GM12872 (cell line): Measurements from ENCODE around the gene CLK4.

Source experiments
- TF ChIP-seq, protein P1 (sequence below): IDR thresholded peaks from 3 replicates; pipeline ENCODE4 v1.5.1; 2011; ENCODE audit warnings: low read depth, mild to moderate bottlenecking, low read length, moderate library complexity; ENCODE audit not compliant: insufficient read depth

Gene CLK4

DNA sequence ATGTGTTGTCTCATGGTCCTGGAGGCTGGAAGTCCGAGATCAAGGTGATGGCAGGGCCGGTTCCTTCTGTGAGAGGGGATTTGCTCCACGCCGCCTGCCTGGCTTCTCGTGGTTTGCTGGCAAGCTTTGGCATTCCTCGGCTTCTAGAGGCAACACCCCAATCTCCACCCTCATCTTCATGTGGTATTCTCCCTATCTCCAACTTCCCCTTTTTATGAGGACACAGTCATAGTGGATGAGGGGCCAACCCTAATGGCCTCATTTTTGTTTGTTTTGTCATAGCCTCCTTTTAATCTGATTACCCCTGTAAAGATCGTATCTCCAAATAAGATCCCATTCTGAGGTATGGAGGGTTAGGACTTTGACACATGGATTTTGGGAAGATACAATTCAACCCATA lies 41.7 kb upstream of the CLK4 start:
- TF ChIP-seq, protein P1, sequence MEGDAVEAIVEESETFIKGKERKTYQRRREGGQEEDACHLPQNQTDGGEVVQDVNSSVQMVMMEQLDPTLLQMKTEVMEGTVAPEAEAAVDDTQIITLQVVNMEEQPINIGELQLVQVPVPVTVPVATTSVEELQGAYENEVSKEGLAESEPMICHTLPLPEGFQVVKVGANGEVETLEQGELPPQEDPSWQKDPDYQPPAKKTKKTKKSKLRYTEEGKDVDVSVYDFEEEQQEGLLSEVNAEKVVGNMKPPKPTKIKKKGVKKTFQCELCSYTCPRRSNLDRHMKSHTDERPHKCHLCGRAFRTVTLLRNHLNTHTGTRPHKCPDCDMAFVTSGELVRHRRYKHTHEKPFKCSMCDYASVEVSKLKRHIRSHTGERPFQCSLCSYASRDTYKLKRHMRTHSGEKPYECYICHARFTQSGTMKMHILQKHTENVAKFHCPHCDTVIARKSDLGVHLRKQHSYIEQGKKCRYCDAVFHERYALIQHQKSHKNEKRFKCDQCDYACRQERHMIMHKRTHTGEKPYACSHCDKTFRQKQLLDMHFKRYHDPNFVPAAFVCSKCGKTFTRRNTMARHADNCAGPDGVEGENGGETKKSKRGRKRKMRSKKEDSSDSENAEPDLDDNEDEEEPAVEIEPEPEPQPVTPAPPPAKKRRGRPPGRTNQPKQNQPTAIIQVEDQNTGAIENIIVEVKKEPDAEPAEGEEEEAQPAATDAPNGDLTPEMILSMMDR: no peak

DNA sequence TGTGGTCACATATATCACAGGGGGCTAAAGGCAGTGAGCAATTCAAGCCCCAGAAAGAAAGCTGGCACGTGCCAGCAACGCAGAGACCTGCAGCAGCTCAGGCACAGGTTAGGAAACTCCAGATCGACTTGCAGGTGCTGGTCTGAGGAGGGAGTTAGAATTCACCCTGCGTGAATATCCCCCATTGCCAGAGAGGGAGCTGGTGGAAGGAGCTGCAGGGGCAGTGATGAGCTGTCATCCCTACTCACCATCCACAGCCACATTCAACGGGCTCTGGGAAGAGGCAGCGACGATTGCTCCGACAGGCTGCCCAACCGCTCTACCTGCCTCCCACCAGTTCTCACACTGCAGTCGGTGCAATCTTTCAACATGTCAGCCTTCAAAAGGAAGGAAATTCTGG lies 40.8 kb upstream of the CLK4 start:
- TF ChIP-seq, protein P1: no peak

DNA sequence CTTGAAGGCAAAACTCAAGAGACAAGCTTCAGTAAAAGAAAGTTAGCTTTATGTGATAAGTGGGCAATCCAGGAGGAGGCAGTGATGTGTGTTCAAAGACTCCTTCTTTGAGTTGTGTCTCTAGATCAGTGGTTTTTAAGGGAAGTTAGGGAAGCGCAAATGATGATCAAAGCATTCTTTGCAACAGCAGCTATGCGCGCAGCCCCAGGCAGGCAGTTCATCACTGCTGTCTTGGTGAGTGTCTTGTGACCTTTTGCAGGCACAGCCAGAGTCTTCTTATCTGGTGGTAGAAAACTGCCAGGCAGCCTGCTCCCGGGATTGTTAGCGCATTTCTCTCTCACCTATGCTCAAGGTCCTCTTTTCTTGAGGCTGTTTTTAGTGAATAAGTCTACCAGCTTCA lies 40.3 kb upstream of the CLK4 start:
- TF ChIP-seq, protein P1: no peak

DNA sequence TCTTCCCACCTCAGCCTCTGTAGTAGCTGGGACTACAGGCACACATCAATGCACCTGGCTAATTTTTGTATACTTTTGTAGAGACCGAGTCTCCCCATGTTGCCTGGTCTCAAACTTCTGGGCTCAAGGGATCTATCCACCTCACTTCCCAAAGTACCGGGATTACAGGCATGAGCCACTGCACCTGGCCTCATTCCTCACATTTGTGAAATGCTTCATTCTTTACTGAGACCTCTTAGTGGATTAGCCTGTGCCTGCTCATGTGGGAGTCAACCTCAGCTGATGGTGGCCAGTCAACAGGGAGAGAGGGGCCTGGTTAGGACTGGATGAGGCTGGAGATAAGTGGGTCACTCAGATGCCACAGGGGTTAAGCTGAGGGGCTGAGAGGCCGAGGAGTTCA lies 37.3 kb upstream of the CLK4 start:
- TF ChIP-seq, protein P1: no peak

DNA sequence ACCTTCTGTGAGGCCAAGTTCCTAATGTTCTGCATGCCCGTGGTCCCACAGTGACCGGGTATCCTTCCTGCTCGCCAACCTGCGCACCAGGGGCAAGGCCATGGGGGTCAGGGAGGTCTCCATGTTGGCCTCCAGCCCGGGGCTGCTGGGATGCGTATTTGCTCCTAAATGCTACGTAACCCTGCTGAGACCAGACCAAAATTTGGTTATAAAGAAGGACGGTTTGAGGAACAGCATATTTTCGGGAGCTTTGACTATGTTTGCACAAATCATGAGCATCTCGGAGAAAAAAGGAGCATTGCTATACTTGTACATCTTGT lies 35.7 kb upstream of the CLK4 start:
- TF ChIP-seq, protein P1: no peak

DNA sequence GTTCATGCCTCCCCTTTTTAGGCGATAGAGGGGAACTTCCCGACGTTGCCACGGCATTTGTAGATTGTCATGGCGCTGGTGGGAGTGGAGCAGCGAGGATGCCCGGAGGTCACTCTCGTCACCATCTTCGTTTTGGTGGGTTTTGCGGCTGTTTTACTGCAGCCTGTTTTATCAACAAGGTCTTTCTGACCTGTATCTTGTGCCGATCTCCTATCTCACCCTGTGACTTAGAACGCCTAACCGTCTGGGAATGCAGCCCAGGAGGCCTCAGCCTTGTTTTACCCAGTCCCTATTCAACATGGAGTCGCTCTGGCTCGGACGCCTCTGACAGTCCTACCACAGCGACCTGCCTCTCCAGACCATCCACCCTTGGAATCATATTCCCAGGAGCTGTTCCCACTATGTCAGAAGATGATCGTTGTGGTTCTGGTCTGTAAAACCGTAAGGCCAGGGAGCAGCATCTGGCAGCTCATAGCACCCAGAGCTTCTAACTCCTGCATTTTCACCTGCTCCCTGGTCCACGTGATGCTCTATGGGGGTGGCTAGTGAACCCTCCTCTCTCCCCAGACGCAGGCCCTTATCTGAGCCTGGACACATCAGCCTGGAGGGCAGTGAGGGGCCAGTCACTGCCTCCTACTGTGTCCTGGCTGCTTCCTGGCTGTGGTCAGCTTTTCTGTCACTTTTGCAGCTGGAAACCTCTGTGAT lies 35.1 kb upstream of the CLK4 start:
- TF ChIP-seq, protein P1: no peak

DNA sequence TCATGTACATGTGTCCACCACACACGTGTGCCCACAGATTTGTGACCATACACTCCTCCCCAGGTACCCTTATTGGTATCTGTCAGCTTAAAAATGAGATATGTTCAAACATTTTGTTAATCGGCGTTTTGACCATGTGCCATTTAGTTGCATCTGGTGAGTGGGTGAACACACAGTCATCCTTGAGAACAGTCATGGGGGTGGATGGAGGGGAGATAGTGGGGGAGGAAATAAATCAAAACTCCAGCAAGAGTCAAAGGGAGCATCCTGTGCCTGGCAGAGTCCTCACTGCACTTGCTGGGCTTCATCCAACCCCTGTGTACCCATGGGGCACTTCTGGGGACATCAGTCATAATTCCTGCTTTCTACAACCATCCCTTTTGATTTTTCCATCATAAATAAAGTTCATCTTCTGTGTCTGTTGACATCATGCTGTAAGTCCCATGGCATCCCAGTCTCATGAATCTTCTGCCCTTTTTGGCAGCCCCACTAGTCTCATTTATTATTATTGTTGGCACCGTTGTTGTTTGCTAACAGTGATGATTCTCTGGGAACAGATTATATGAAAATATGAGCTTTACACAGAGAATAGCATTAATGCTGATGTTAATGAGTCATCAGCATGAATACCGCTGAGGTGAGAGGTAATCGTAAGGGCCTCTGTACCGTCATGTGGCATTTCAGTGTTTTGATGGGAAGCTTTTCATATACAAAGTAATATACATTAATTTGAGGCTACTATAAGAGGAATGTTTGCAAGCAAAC lies 24.4 kb upstream of the CLK4 start:
- TF ChIP-seq, protein P1: no peak
